ENCODE data around the gene MYBPC2. TPM values are rescaled to one million over a fixed set of nuclear protein-coding genes. Genes with fewer than 3 reads are reported as not detected.
A peak's percentile ranks its signal among the peaks of the same experiment; 100 is the strongest.

Gene MYBPC2
- total RNA-seq, 4 donors from 2014 or later: 0.29 TPM; not detected in 3

- no peaks in the 10 kb centered on the region for H3K9me3 ChIP-seq
- peak within 1 kb of the TSS; percentile 64 for H3K4me3 ChIP-seq
- DNase-seq (ENCODE audit: low spot score in 2 of 2): peak; percentile 99
- peaks cover 19% of the 10 kb centered on the region for H3K4me1 ChIP-seq
- peak in 1 of 2 donors; percentile 43 for TF ChIP-seq POLR2A (IDR thresholded peaks at IDR 0.05)
- no peak for TF ChIP-seq EP300 (IDR thresholded peaks at IDR 0.05)
- TF ChIP-seq POLR2AphosphoS5 (IDR thresholded peaks at IDR 0.05): peak in 2 of 3 donors; percentile 72 to 91
- TF ChIP-seq, protein P1, sequence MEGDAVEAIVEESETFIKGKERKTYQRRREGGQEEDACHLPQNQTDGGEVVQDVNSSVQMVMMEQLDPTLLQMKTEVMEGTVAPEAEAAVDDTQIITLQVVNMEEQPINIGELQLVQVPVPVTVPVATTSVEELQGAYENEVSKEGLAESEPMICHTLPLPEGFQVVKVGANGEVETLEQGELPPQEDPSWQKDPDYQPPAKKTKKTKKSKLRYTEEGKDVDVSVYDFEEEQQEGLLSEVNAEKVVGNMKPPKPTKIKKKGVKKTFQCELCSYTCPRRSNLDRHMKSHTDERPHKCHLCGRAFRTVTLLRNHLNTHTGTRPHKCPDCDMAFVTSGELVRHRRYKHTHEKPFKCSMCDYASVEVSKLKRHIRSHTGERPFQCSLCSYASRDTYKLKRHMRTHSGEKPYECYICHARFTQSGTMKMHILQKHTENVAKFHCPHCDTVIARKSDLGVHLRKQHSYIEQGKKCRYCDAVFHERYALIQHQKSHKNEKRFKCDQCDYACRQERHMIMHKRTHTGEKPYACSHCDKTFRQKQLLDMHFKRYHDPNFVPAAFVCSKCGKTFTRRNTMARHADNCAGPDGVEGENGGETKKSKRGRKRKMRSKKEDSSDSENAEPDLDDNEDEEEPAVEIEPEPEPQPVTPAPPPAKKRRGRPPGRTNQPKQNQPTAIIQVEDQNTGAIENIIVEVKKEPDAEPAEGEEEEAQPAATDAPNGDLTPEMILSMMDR (IDR thresholded peaks at IDR 0.05): no peak
- H3K27me3 ChIP-seq: no peaks in the 10 kb centered on the region
- WGBS: 2% methylated on average over 38 of the region's 69 CpGs
- H3K27ac ChIP-seq: peak within 1 kb of the TSS; percentile 67
- peaks cover 2% of the 10 kb centered on the region for H3K36me3 ChIP-seq
Observed at GRCh38 chr19:50511069-50511822, 78.6 kb downstream of the MYBPC2 start, which contains the start of gene JOSD2. Gene JOSD2 (minus strand): TSS chr19:50511191. CDS start chr19:50510431, 760 bp downstream.

- H3K4me3 ChIP-seq: peak overlapping the region; percentile 64
- TF ChIP-seq EP300 (IDR thresholded peaks at IDR 0.05): no peak
- TF ChIP-seq POLR2AphosphoS5 (IDR thresholded peaks at IDR 0.05): no peak
- peak; percentile 73 to 77 for DNase-seq (ENCODE audit: low spot score in 2 of 2)
- 83% methylated on average over 11 of the region's 36 CpGs for WGBS
- no peaks in the 10 kb centered on the region for H3K27me3 ChIP-seq
- H3K4me1 ChIP-seq: peaks cover 19% of the 10 kb centered on the region
- H3K27ac ChIP-seq: no peak overlapping the region
- no peaks in the 10 kb centered on the region for H3K9me3 ChIP-seq
- no peaks in the 10 kb centered on the region for H3K36me3 ChIP-seq
Observed at GRCh38 chr19:50512112-50512998, 79.7 kb downstream of the MYBPC2 start.

GRCh38 chr19:50512999-50513745 lies 80.5 kb downstream of the MYBPC2 start:
- DNase-seq (ENCODE audit: low spot score in 2 of 2): peak in 1 of 2 donors; percentile 31
- Histone ChIP-seq H3K27me3 (no peaks in the 10 kb centered on the region), H3K36me3 (no peaks in the 10 kb centered on the region), H3K27ac (no peak overlapping the region), H3K4me3 (no peak overlapping the region), H3K4me1 (peaks cover 19% of the 10 kb centered on the region), H3K9me3 (no peaks in the 10 kb centered on the region)
- no peak for TF ChIP-seq POLR2A (IDR thresholded peaks at IDR 0.05)
- TF ChIP-seq EP300 (IDR thresholded peaks at IDR 0.05): no peak
- TF ChIP-seq, protein P1 (IDR thresholded peaks at IDR 0.05): no peak
- TF ChIP-seq POLR2AphosphoS5 (IDR thresholded peaks at IDR 0.05): no peak
- WGBS: 44% methylated on average over 12 of the region's 12 CpGs

- peak in 1 of 2 donors; percentile 73 for DNase-seq (ENCODE audit: low spot score in 2 of 2)
- Histone ChIP-seq H3K4me3 (no peak within 1 kb of the TSS), H3K27ac (no peak within 1 kb of the TSS), H3K27me3 (no peaks in the 10 kb centered on the region), H3K9me3 (no peaks in the 10 kb centered on the region), H3K36me3 (no peaks in the 10 kb centered on the region), H3K4me1 (peaks cover 19% of the 10 kb centered on the region)
- TF ChIP-seq POLR2A (IDR thresholded peaks at IDR 0.05) (no peak), EP300 (IDR thresholded peaks at IDR 0.05) (no peak), POLR2AphosphoS5 (IDR thresholded peaks at IDR 0.05) (no peak)
- TF ChIP-seq, protein P1 (IDR thresholded peaks at IDR 0.05): no peak
- 39% methylated on average over 9 of the region's 22 CpGs for WGBS
Observed at GRCh38 chr19:50513746-50514345, 81.2 kb downstream of the MYBPC2 start, which contains the start of gene ASPDH. Gene ASPDH (minus strand): TSS chr19:50513913. CDS start chr19:50513823, 90 bp downstream.

Data from suprapubic skin (tissue), 4 donors.